Gastroesophageal sphincter (tissue), 3 donors: ENCODE data around the gene OAS2.
A peak's percentile ranks its signal among the peaks of the same experiment; 100 is the strongest.

ENCODE experiments used
- EP300 ChIP-seq: sonication (generic); formaldehyde crosslinking; IDR thresholded peaks from one replicate; pipeline ENCODE4 v1.6.1; 2017; ENCODE audit warnings: antibody characterized with exemption, mild to moderate bottlenecking
- POLR2A ChIP-seq, 2 donors: fragments of 450-650 bp; IDR thresholded peaks; one replicate each; pipeline ENCODE4 v1.6.1; 2017; ENCODE audit warnings: antibody characterized with exemption in 2 of 2, mild to moderate bottlenecking in 2 of 2, moderate library complexity in 1 of 2
- POLR2AphosphoS5 ChIP-seq: sonication (generic); formaldehyde crosslinking; IDR thresholded peaks from one replicate; pipeline ENCODE4 v1.6.1; 2017; ENCODE audit warnings: antibody characterized with exemption
- TF ChIP-seq, protein P1 (sequence below), 4 experiments: fragments of 200-600 bp in 2 of 4; fragments of 450-650 bp in 2 of 4; sonication (generic) in 1 of 4; IDR thresholded peaks; one replicate each; pipeline ENCODE4 v1.5.1; 2017 to 2019; ENCODE audit warnings: antibody characterized with exemption in 4 of 4, mild to moderate bottlenecking in 2 of 4, moderate library complexity in 2 of 4

DNA sequence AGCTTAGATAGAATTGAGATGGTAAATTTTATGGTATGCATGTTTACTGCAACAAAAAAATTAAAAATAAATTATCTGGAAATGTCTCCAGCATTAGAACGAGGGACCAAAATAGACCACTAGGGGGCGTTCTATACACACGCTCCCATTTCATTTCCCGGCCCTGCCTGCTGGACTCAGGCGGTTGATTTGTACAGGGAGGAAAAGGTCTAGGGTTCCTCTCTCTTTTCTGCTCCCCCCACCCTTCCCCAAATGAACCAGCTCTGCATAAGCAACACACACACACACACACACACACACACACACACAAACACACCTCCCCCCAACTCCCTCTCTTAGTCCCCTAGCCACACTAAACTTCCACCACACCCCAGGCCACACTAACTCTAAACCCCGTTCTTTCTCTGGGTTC, 70.4 kb downstream of the OAS2 start:
- TF ChIP-seq, protein P1, sequence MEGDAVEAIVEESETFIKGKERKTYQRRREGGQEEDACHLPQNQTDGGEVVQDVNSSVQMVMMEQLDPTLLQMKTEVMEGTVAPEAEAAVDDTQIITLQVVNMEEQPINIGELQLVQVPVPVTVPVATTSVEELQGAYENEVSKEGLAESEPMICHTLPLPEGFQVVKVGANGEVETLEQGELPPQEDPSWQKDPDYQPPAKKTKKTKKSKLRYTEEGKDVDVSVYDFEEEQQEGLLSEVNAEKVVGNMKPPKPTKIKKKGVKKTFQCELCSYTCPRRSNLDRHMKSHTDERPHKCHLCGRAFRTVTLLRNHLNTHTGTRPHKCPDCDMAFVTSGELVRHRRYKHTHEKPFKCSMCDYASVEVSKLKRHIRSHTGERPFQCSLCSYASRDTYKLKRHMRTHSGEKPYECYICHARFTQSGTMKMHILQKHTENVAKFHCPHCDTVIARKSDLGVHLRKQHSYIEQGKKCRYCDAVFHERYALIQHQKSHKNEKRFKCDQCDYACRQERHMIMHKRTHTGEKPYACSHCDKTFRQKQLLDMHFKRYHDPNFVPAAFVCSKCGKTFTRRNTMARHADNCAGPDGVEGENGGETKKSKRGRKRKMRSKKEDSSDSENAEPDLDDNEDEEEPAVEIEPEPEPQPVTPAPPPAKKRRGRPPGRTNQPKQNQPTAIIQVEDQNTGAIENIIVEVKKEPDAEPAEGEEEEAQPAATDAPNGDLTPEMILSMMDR (IDR thresholded peaks at IDR 0.05) = peak; percentile 71 to 83 (median 79)
- no peak for TF ChIP-seq EP300
- no peak for TF ChIP-seq POLR2A (IDR thresholded peaks at IDR 0.05)
- no peak for TF ChIP-seq POLR2AphosphoS5
